ENCODE data around the gene ZNF558.

The ZNF558 gene

DNA sequence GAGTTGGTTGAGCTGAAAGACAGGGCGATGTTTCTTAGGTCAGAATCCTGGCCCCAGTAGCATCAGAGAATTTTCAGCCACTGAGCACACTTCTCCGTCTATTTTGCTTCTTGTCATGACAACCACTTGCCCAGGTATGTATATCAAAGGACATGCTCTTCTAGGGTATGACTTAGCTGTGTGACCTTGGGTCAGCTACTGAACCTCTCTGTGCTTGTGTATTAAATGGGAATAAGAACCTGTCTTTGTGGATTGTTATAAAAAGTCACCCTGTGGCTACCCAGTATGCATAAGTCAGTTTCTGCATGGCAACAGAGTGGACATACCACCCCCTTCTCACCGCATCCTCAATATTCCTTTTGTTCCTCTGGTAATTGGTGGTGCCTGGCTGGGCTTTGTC is 26.2 kb upstream of the ZNF558 start:
- Histone ChIP-seq H3K36me3 (replicated peaks) (no peaks in the 10 kb centered on the region), H3K4me3 (ENCODE audit: low read depth, low read length) (no peak overlapping the region), H3K27ac (no peak overlapping the region), H3K27me3 (replicated peaks) (no peaks in the 10 kb centered on the region)
- in situ Hi-C loops (cut with HindIII; ENCODE audit: low pct_ligation_motif_present, low sequenced_read_pairs), result no loop called here
- TF ChIP-seq, protein P1, sequence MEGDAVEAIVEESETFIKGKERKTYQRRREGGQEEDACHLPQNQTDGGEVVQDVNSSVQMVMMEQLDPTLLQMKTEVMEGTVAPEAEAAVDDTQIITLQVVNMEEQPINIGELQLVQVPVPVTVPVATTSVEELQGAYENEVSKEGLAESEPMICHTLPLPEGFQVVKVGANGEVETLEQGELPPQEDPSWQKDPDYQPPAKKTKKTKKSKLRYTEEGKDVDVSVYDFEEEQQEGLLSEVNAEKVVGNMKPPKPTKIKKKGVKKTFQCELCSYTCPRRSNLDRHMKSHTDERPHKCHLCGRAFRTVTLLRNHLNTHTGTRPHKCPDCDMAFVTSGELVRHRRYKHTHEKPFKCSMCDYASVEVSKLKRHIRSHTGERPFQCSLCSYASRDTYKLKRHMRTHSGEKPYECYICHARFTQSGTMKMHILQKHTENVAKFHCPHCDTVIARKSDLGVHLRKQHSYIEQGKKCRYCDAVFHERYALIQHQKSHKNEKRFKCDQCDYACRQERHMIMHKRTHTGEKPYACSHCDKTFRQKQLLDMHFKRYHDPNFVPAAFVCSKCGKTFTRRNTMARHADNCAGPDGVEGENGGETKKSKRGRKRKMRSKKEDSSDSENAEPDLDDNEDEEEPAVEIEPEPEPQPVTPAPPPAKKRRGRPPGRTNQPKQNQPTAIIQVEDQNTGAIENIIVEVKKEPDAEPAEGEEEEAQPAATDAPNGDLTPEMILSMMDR (IDR thresholded peaks at IDR 0.05; ENCODE audit: low read depth, low read length, missing control alignments), result no peak
- no peak for DNase-seq

DNA sequence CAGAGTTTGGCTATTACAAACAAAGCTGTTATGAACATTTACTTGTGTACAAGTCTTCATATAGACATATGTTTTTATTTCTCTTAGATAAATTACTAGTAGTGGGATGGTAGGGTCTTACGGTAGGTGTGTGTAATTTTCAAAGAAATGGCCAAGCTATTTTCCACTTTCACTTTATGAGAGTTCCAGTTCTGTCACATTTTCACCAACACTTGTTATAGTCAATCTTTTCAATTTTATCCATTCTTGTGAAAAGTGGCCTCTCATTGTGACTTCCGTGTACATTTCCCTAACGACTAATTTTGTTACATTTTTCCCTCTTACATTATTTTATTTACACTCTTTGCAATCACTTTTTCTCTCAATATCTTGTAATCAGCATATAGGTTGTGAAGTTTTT is 18.4 kb upstream of the ZNF558 start:
- Histone ChIP-seq H3K36me3 (replicated peaks) (no peaks in the 10 kb centered on the region), H3K27me3 (replicated peaks) (no peaks in the 10 kb centered on the region), H3K27ac (no peak overlapping the region), H3K4me3 (ENCODE audit: low read depth, low read length) (no peak overlapping the region)
- DNase-seq, result no peak
- TF ChIP-seq, protein P1 (IDR thresholded peaks at IDR 0.05; ENCODE audit: low read depth, low read length, missing control alignments), result no peak
- in situ Hi-C loops (cut with HindIII; ENCODE audit: low pct_ligation_motif_present, low sequenced_read_pairs), result no loop called here

DNA sequence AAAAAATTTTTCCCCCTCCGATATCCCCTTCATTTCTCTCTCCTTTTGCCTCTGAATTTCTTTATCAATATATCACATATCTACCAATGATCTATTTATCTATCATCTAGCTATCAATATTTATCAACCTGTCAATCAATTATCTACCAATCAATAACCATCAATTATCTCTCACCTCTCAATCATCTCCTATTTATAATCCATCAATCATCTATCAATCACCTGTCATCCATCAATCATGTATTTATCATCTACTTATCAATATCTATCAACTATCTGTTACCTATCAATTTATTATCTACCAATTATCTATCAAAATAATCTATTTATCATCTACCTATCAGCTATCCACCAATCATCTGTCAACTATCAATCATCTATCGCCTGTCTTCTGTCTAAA is 17.1 kb upstream of the ZNF558 start:
- in situ Hi-C loops (cut with HindIII; ENCODE audit: low pct_ligation_motif_present, low sequenced_read_pairs), result no loop called here
- TF ChIP-seq, protein P1 (IDR thresholded peaks at IDR 0.05; ENCODE audit: low read depth, low read length, missing control alignments), result no peak
- Histone ChIP-seq H3K4me3 (ENCODE audit: low read depth, low read length) (no peak overlapping the region), H3K27ac (no peak overlapping the region), H3K36me3 (replicated peaks) (no peaks in the 10 kb centered on the region), H3K27me3 (replicated peaks) (no peaks in the 10 kb centered on the region)
- no peak for DNase-seq

DNA sequence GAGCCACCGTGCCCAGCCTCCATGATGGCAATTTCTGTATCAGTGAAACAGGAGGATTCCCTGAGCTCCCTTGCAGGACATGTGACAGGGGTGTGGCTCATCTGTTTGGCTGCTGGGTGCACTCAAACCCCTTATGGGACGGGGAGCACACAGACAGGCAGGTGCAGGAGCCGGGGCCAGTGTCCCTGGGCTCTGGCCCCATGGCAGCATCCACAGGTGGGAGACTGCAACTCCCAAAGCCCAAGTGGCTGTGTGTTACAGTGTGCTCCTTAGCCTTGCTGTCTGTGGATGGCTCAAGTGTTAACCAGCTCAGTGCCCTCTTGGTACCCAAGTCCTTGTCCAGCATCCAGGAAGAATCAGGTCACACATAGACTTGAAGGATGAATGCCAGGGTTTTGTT is 14.7 kb upstream of the ZNF558 start:
- Histone ChIP-seq H3K36me3 (replicated peaks) (no peaks in the 10 kb centered on the region), H3K27me3 (replicated peaks) (no peaks in the 10 kb centered on the region), H3K27ac (no peak overlapping the region), H3K4me3 (ENCODE audit: low read depth, low read length) (no peak overlapping the region)
- no peak for DNase-seq
- in situ Hi-C loops (cut with HindIII; ENCODE audit: low pct_ligation_motif_present, low sequenced_read_pairs), result no loop called here
- TF ChIP-seq, protein P1 (IDR thresholded peaks at IDR 0.05; ENCODE audit: low read depth, low read length, missing control alignments), result no peak

DNA sequence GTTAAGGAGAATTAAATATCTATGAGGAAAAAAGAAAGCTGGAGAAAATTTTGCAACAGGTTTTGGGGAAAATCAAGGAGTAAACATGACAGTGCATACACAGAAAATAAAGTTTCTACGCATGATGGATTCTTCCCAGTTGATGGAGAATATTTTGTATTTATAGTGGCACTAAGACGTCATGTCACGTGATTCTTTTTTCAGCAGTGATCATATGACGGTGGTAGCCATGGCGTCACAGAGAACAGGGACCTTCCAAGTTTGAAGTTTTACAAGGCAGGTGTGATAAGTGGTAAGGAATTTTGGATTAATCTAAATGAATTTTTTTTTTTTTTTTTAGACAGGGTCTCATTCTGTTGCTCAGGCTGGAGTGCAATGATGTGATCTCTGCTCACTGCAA is 8.6 kb upstream of the ZNF558 start:
- in situ Hi-C loops (cut with HindIII; ENCODE audit: low pct_ligation_motif_present, low sequenced_read_pairs), result no loop called here
- no peak for DNase-seq
- Histone ChIP-seq H3K4me3 (ENCODE audit: low read depth, low read length) (no peak overlapping the region), H3K36me3 (replicated peaks) (no peaks in the 10 kb centered on the region), H3K27ac (no peak overlapping the region), H3K27me3 (replicated peaks) (no peaks in the 10 kb centered on the region)
- TF ChIP-seq, protein P1 (IDR thresholded peaks at IDR 0.05; ENCODE audit: low read depth, low read length, missing control alignments), result no peak

DNA sequence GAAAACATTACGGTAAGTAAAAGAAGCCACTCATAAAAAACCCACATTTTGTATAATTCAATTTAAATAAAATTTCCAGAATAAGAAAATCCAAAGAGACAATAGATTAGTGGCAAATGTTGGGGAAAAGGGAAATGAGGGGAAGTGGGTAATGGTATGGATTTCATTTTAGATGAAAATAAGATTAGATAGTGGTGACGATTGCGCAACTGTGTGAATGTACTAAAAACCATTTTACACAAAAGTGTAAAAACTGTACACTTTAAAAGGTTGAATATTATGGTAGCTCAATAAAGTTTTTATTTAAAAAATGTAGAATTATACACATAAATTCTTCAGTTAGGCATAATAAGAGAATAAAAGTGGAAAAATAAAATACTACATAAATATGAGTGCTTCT is 3.8 kb upstream of the ZNF558 start:
- no peaks in the 10 kb centered on the region for H3K36me3 ChIP-seq (replicated peaks)
- DNase-seq, result no peak

More for the DNA sequence above, 3.8 kb upstream of the ZNF558 start:
- Histone ChIP-seq H3K27me3 (replicated peaks) (no peaks in the 10 kb centered on the region), H3K4me3 (ENCODE audit: low read depth, low read length) (no peak overlapping the region), H3K27ac (no peak overlapping the region)
- in situ Hi-C loops (cut with HindIII; ENCODE audit: low pct_ligation_motif_present, low sequenced_read_pairs), result no loop called here
- TF ChIP-seq, protein P1 (IDR thresholded peaks at IDR 0.05; ENCODE audit: low read depth, low read length, missing control alignments), result no peak

All from brain microvascular endothelial cell (primary cell).